Trophoblast cell (in vitro differentiated cells and primary cell): ENCODE results near the gene MYO18B.

Experiments
- DNase-seq, 2 donors: peaks; one replicate each; pipeline ENCODE4 v3.0.0-alpha.2; 2016
- H2AFZ ChIP-seq: 2 replicates; pipeline ENCODE4 v1.6.1; 2013; ENCODE audit warnings: low read length, moderate library complexity, mild to moderate bottlenecking; ENCODE audit not compliant: insufficient read depth, poor library complexity
- H2AK5ac ChIP-seq: 2 replicates; pipeline ENCODE4 v1.6.1; 2013; ENCODE audit warnings: mild to moderate bottlenecking, low read length
- H2BK120ac ChIP-seq: 2 replicates; pipeline ENCODE4 v1.6.1; 2013; ENCODE audit warnings: low read length, mild to moderate bottlenecking, moderate library complexity; ENCODE audit not compliant: insufficient read depth, poor library complexity
- H2BK12ac ChIP-seq: 2 replicates; pipeline ENCODE4 v1.6.1; 2013; ENCODE audit warnings: mild to moderate bottlenecking, low read length, moderate library complexity
- H2BK5ac ChIP-seq: 2 replicates; pipeline ENCODE4 v1.6.1; 2013; ENCODE audit warnings: low read length, low read depth, moderate library complexity, mild to moderate bottlenecking; ENCODE audit not compliant: poor library complexity
- H3K14ac ChIP-seq: 2 replicates; pipeline ENCODE4 v1.6.1; 2013; ENCODE audit warnings: mild to moderate bottlenecking, low read length
- H3K18ac ChIP-seq: 2 replicates; pipeline ENCODE4 v1.6.1; 2013; ENCODE audit warnings: mild to moderate bottlenecking, low read length
- H3K23ac ChIP-seq: 2 replicates; pipeline ENCODE4 v1.6.1; 2013; ENCODE audit warnings: low read length
- H3K27ac ChIP-seq: 2 replicates; pipeline ENCODE4 v1.5.1; 2013; ENCODE audit warnings: low read depth, mild to moderate bottlenecking, inconsistent platforms, low read length, moderate library complexity
- H3K27me3 ChIP-seq: 2 replicates; pipeline ENCODE4 v1.6.1; 2013; ENCODE audit warnings: inconsistent platforms, mild to moderate bottlenecking, low read length, moderate library complexity; ENCODE audit not compliant: insufficient read depth
- H3K36me3 ChIP-seq, 2 experiments: 1 replicate in 1 of 2; 2 replicates in 1 of 2; pipeline ENCODE4 v1.6.1; 2013; ENCODE audit warnings: low read length in 2 of 2, mild to moderate bottlenecking in 2 of 2, moderate library complexity in 1 of 2; ENCODE audit not compliant: insufficient read depth in 2 of 2, control insufficient read depth in 1 of 2
- H3K4ac ChIP-seq: 2 replicates; pipeline ENCODE4 v1.6.1; 2013; ENCODE audit warnings: low read depth, mild to moderate bottlenecking, low read length, moderate library complexity
- H3K4me1 ChIP-seq, 2 experiments: 1 replicate in 1 of 2; 2 replicates in 1 of 2; pipeline ENCODE4 v1.6.1; 2013; ENCODE audit warnings: low read length in 2 of 2, mild to moderate bottlenecking in 2 of 2, moderate library complexity in 1 of 2; ENCODE audit not compliant: insufficient read depth in 2 of 2, control insufficient read depth in 1 of 2
- H3K4me2 ChIP-seq: 2 replicates; pipeline ENCODE4 v1.6.1; 2013; ENCODE audit warnings: inconsistent platforms, mild to moderate bottlenecking, low read length, moderate library complexity
- H3K4me3 ChIP-seq: 2 replicates; pipeline ENCODE4 v1.5.1; 2013; ENCODE audit warnings: mild to moderate bottlenecking, low read depth, low read length, inconsistent platforms
- H3K79me1 ChIP-seq: one replicate; pipeline ENCODE4 v1.6.1; 2013; ENCODE audit warnings: low read length
- H3K79me2 ChIP-seq: 2 replicates; pipeline ENCODE4 v1.6.1; 2013; ENCODE audit warnings: low read length, mild to moderate bottlenecking; ENCODE audit not compliant: control insufficient read depth, insufficient read depth, poor library complexity
- H3K9ac ChIP-seq: 2 replicates; pipeline ENCODE4 v1.6.1; 2013; ENCODE audit warnings: mild to moderate bottlenecking, low read length
- H3K9me3 ChIP-seq: 2 replicates; pipeline ENCODE4 v1.6.1; 2013; ENCODE audit warnings: low read depth, mild to moderate bottlenecking, control low read depth, inconsistent platforms, low read length; ENCODE audit not compliant: insufficient read depth
- H4K12ac ChIP-seq: 2 replicates; pipeline ENCODE4 v1.6.1; 2013; ENCODE audit warnings: low read depth, mild to moderate bottlenecking, low read length, moderate library complexity
- H4K8ac ChIP-seq: 2 replicates; pipeline ENCODE4 v1.6.1; 2013; ENCODE audit warnings: low read depth, mild to moderate bottlenecking, low read length, moderate library complexity
- H4K91ac ChIP-seq: one replicate; pipeline ENCODE4 v1.6.1; 2013; ENCODE audit warnings: low read depth, mild to moderate bottlenecking, low read length, moderate library complexity
- WGBS: extraction: QIAGEN DNeasy Blood & Tissue Kit; methylation state at CpG from one replicate; pipeline ENCODE4 v1.1.7; 2013; ENCODE audit warnings: missing lambda C conversion rate; ENCODE audit not compliant: insufficient read length, insufficient coverage; ENCODE audit errors: extremely low coverage; 5-methylcytosine and 5-hydroxymethylcytosine counted together

MYO18B gene

GRCh38 chr22:25797498-25798290, 55.7 kb downstream of the MYO18B start:
- Histone ChIP-seq H3K79me1 (no peaks in the 10 kb centered on the region), H3K36me3 (no peaks in the 10 kb centered on the region), H3K9me3 (no peaks in the 10 kb centered on the region), H2AK5ac (no peak overlapping the region), H4K8ac (no peak overlapping the region), H3K23ac (no peak overlapping the region), H3K4me2 (no peak overlapping the region), H2BK120ac (no peak overlapping the region), H3K4me3 (no peak overlapping the region), H3K9ac (no peak overlapping the region), H3K4ac (no peak overlapping the region), H2AFZ (no peak overlapping the region), H2BK12ac (no peak overlapping the region), H3K14ac (no peak overlapping the region), H3K79me2 (no peaks in the 10 kb centered on the region), H3K18ac (no peak overlapping the region), H4K12ac (no peak overlapping the region), H3K27me3 (no peaks in the 10 kb centered on the region), H4K91ac (no peak overlapping the region), H3K4me1 (no peaks in the 10 kb centered on the region), H3K27ac (no peak overlapping the region), H2BK5ac (no peak overlapping the region)
- DNase-seq = no peak
- WGBS = no CpG with 5 or more reads among the region's 22 CpGs

DNA sequence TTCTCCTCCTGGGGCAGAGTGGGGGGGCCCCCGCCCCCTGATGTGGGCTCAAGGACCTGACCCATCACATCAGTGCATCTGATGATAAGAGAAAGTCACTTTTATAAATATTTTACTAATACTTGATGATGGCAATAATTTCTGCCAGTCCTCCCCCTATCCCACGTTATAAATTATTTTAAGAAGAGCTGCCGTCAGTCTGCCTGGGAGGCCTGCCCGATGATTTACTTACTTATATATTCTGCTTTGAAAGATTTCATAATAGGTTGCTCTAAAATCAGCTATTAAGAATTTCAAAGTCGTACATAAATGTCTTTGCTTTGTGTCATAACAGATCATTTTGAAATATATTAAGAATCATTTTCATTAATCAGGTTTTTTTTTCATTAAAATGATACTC, 58.8 kb downstream of the MYO18B start:
- no CpG with 5 or more reads among the region's 5 CpGs for WGBS
- no peaks in the 10 kb centered on the region for H3K36me3 ChIP-seq
- no peak overlapping the region for H3K18ac ChIP-seq

GRCh38 chr22:25802018-25802417, 60.0 kb downstream of the MYO18B start:
- WGBS = no CpG with 5 or more reads among the region's 2 CpGs
- no peak overlapping the region for H2AFZ ChIP-seq
- H4K12ac ChIP-seq = no peak overlapping the region
- H3K23ac ChIP-seq = no peak overlapping the region
- H4K8ac ChIP-seq = no peak overlapping the region
- H3K36me3 ChIP-seq = no peaks in the 10 kb centered on the region
- no peak overlapping the region for H2AK5ac ChIP-seq
- H3K79me1 ChIP-seq = no peaks in the 10 kb centered on the region
- H3K27me3 ChIP-seq = no peaks in the 10 kb centered on the region
- no peak overlapping the region for H2BK120ac ChIP-seq
- H3K9ac ChIP-seq = no peak overlapping the region
- H3K4me3 ChIP-seq = no peak overlapping the region
- H3K9me3 ChIP-seq = no peaks in the 10 kb centered on the region
- H3K14ac ChIP-seq = no peak overlapping the region
- DNase-seq = no peak
- no peak overlapping the region for H4K91ac ChIP-seq
- no peak overlapping the region for H2BK12ac ChIP-seq
- H3K27ac ChIP-seq = no peak overlapping the region
- H3K4ac ChIP-seq = no peak overlapping the region
- H3K79me2 ChIP-seq = no peaks in the 10 kb centered on the region
- H2BK5ac ChIP-seq = no peak overlapping the region
- no peak overlapping the region for H3K18ac ChIP-seq
- no peaks in the 10 kb centered on the region for H3K4me1 ChIP-seq
- H3K4me2 ChIP-seq = no peak overlapping the region

More for the DNA sequence above, 58.8 kb downstream of the MYO18B start:
- no peak overlapping the region for H2BK12ac ChIP-seq
- H2AFZ ChIP-seq = no peak overlapping the region
- no peak overlapping the region for H4K12ac ChIP-seq
- no peak for DNase-seq
- no peaks in the 10 kb centered on the region for H3K27me3 ChIP-seq
- H3K4me1 ChIP-seq = no peaks in the 10 kb centered on the region
- H3K9ac ChIP-seq = no peak overlapping the region
- no peak overlapping the region for H3K23ac ChIP-seq
- H3K14ac ChIP-seq = no peak overlapping the region
- H4K8ac ChIP-seq = no peak overlapping the region
- no peak overlapping the region for H3K27ac ChIP-seq
- no peak overlapping the region for H4K91ac ChIP-seq
- H3K79me1 ChIP-seq = no peaks in the 10 kb centered on the region
- no peak overlapping the region for H2BK5ac ChIP-seq
- no peak overlapping the region for H3K4me2 ChIP-seq
- no peak overlapping the region for H2BK120ac ChIP-seq
- no peak overlapping the region for H3K4me3 ChIP-seq
- H3K4ac ChIP-seq = no peak overlapping the region
- no peaks in the 10 kb centered on the region for H3K79me2 ChIP-seq
- no peaks in the 10 kb centered on the region for H3K9me3 ChIP-seq
- H2AK5ac ChIP-seq = no peak overlapping the region

DNA sequence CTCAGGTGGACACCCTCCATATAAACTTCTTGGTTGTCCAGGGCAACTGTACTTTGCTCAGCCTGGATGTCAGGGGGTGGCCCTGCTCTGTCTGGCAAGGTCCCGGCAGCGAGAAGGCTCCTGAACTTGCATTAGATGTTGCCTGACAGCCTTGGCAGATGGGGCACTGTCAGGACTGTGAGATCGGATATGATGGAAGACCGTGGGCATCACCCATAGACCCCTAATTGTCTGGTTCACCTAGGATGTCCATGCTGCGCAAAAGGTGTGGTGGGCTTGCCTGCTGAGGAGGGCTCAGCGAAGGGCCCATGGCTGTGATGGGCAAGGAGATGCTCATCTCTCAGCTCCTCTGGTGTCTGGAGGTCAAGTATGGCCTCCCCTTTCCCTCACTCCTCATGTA, 62.7 kb downstream of the MYO18B start:
- Histone ChIP-seq H3K4ac (no peak overlapping the region), H3K27ac (no peak overlapping the region), H4K12ac (no peak overlapping the region), H3K14ac (no peak overlapping the region), H3K4me2 (no peak overlapping the region), H3K18ac (no peak overlapping the region), H3K9ac (no peak overlapping the region), H4K8ac (no peak overlapping the region), H4K91ac (no peak overlapping the region), H2BK12ac (no peak overlapping the region), H3K36me3 (no peaks in the 10 kb centered on the region), H2BK120ac (no peak overlapping the region), H3K27me3 (no peaks in the 10 kb centered on the region), H3K4me1 (no peaks in the 10 kb centered on the region), H3K79me1 (no peaks in the 10 kb centered on the region), H3K4me3 (no peak overlapping the region), H3K9me3 (no peaks in the 10 kb centered on the region), H3K23ac (no peak overlapping the region), H2BK5ac (no peak overlapping the region), H2AFZ (no peak overlapping the region), H3K79me2 (no peaks in the 10 kb centered on the region), H2AK5ac (no peak overlapping the region)
- WGBS = no CpG with 5 or more reads among the region's 6 CpGs
- DNase-seq = no peak
